Naive thymus-derived CD4-positive, alpha-beta T cell (primary cell): ENCODE results near the gene ADCY4. TPM values are rescaled to one million over a fixed set of nuclear protein-coding genes. Genes with fewer than 3 reads are reported as not detected.
"Not testable (repeated sequence)": the region's sequence is repeated elsewhere in the genome, so short reads cannot be mapped to it uniquely, and the experiment has no call there.

Experiments used
- ATAC-seq: fragments of 150-1000 bp; cut with Tn5 transposase; 2 replicates; pipeline ENCODE4 v1.10.0; 2021; ENCODE audit warnings: mild to moderate bottlenecking, moderate library complexity
- CTCF ChIA-PET: fragments of 350-600 bp; sonication (Branson Sonifier 250); formaldehyde crosslinking; loops from one replicate; lab custom pipeline; 2021; ENCODE audit warnings: antibody characterized with exemption; lab: Charles Lee
- POLR2A ChIA-PET: fragments of 350-600 bp; sonication (Branson Sonifier 250); formaldehyde crosslinking; loops from one replicate; lab custom pipeline; 2021; ENCODE audit warnings: antibody characterized with exemption, inconsistent platforms; lab: Charles Lee
- DNase-seq, 9 donors: peaks; one replicate each; pipeline versions ENCODE4 v3.0.0 to v3.0.0-alpha.2; 2020 to 2022; ENCODE audit warnings: mixed read lengths in 1 of 9
- H3K27ac ChIP-seq: one replicate; pipeline ENCODE4 v1.7.0; 2013; ENCODE audit warnings: mild to moderate bottlenecking, low read depth, low read length, moderate library complexity
- H3K27me3 ChIP-seq, 2 donors: one replicate each; pipeline ENCODE4 v1.7.0; 2013; ENCODE audit warnings: low read length in 2 of 2, mild to moderate bottlenecking in 2 of 2, moderate library complexity in 2 of 2; ENCODE audit not compliant: control insufficient read depth in 2 of 2, insufficient read depth in 2 of 2
- H3K36me3 ChIP-seq, 3 experiments: 1 replicate in 2 of 3; 2 replicates in 1 of 3; pipeline ENCODE4 v1.7.0; 2013; ENCODE audit warnings: low read length in 3 of 3, mild to moderate bottlenecking in 3 of 3, moderate library complexity in 1 of 3; ENCODE audit not compliant: insufficient read depth in 3 of 3, control insufficient read depth in 2 of 3
- H3K4me1 ChIP-seq, 2 donors: one replicate each; pipeline ENCODE4 v1.7.0; 2013; ENCODE audit warnings: low read length in 2 of 2, mild to moderate bottlenecking in 2 of 2, moderate library complexity in 1 of 2; ENCODE audit not compliant: control insufficient read depth in 2 of 2, insufficient read depth in 2 of 2
- H3K4me3 ChIP-seq: 2 replicates; pipeline ENCODE4 v1.7.0; 2013; ENCODE audit warnings: mild to moderate bottlenecking, low read length
- H3K9me3 ChIP-seq, 3 experiments: 1 replicate in 2 of 3; 2 replicates in 1 of 3; pipeline ENCODE4 v1.7.0; 2013; ENCODE audit warnings: low read length in 3 of 3; ENCODE audit not compliant: control insufficient read depth in 2 of 3
- H3K27ac Mint-ChIP-seq, 9 donors: one replicate each; pipeline ENCODE4 v1.8.0; 2020 to 2022; ENCODE audit warnings: mixed read lengths in 9 of 9, mild to moderate bottlenecking in 8 of 9, moderate library complexity in 5 of 9, inconsistent platforms in 2 of 9
- H3K27me3 Mint-ChIP-seq, 5 donors: one replicate each; pipeline ENCODE4 v1.8.0; 2021 to 2022; ENCODE audit warnings: mixed read lengths in 5 of 5, mild to moderate bottlenecking in 1 of 5
- H3K36me3 Mint-ChIP-seq, 5 donors: one replicate each; pipeline ENCODE4 v1.8.0; 2020 to 2022; ENCODE audit warnings: mixed read lengths in 5 of 5, mild to moderate bottlenecking in 3 of 5, inconsistent platforms in 1 of 5
- H3K4me1 Mint-ChIP-seq, 7 donors: one replicate each; pipeline ENCODE4 v1.8.0; 2020 to 2022; ENCODE audit warnings: mixed read lengths in 7 of 7, mild to moderate bottlenecking in 3 of 7, inconsistent platforms in 1 of 7
- H3K4me3 Mint-ChIP-seq, 10 donors: one replicate each; pipeline ENCODE4 v1.8.0; 2020 to 2022; ENCODE audit warnings: mild to moderate bottlenecking in 10 of 10, mixed read lengths in 10 of 10, moderate library complexity in 6 of 10, inconsistent platforms in 2 of 10
- H3K9me3 Mint-ChIP-seq, 11 donors: one replicate each; pipeline ENCODE4 v1.8.0; 2020 to 2022; ENCODE audit warnings: mixed read lengths in 11 of 11, mild to moderate bottlenecking in 4 of 11, inconsistent platforms in 1 of 11, moderate library complexity in 1 of 11
- intact Hi-C, 2 donors: fragments of 100-400 bp; cut with micrococcal nuclease; formaldehyde crosslinking; loops; one replicate each; pipeline ENCODE4 v1.15.1; 2023
- polyA plus RNA-seq, 2 donors: library from polyadenylated mRNA; unstranded; fragments of 300-500 nt; fragmentation: Illumina TruSeq; gene quantifications; one replicate each; pipeline ENCODE4 v1.2.3, GENCODE V29; 2021
- total RNA-seq, 6 experiments: library from RNA in 5 of 6; stranded (reverse) in 5 of 6; gene quantifications; 1 replicate in 5 of 6; 2 replicates in 1 of 6; pipeline ENCODE4 v1.2.3 and lab custom pipeline; 2021 to 2026

ADCY4 gene
- total and polyA plus RNA-seq, 7 experiments from 2014 or later, result 0.25 to 10.2 (median 5.6) TPM; not detected in 1

GRCh38 chr14:24371605-24372004 lies 36.7 kb upstream of the ADCY4 start:
- ATAC-seq, result not testable (repeated sequence)

GRCh38 chr14:24370748-24371147 lies 35.9 kb upstream of the ADCY4 start:
- Mint-ChIP-seq H3K27me3 (peaks cover 22 to 46% (median 25%) of the 10 kb centered on the region in 5 donors), H3K4me3 (no peak overlapping the region)
- POLR2A ChIA-PET, result no interaction called here

More at GRCh38 chr14:24371605-24372004, 36.7 kb upstream of the ADCY4 start:
- peaks cover 0 to 11% of the 10 kb centered on the region in 2 donors for H3K27me3 ChIP-seq
- POLR2A ChIA-PET, H3K9me3 ChIP-seq, intact Hi-C loops, H3K9me3 Mint-ChIP-seq, H3K36me3 ChIP-seq, DNase-seq, H3K27ac ChIP-seq, H3K4me3 ChIP-seq, H3K36me3 Mint-ChIP-seq, H3K4me3 Mint-ChIP-seq, CTCF ChIA-PET, H3K27ac Mint-ChIP-seq: not testable (repeated sequence)
- peaks cover 17 to 40% (median 22%) of the 10 kb centered on the region in 5 donors for H3K27me3 Mint-ChIP-seq
- peaks cover 11 to 22% (median 18%) of the 10 kb centered on the region in 7 donors for H3K4me1 Mint-ChIP-seq
- peaks cover 5 to 17% of the 10 kb centered on the region in 2 donors for H3K4me1 ChIP-seq

DNA sequence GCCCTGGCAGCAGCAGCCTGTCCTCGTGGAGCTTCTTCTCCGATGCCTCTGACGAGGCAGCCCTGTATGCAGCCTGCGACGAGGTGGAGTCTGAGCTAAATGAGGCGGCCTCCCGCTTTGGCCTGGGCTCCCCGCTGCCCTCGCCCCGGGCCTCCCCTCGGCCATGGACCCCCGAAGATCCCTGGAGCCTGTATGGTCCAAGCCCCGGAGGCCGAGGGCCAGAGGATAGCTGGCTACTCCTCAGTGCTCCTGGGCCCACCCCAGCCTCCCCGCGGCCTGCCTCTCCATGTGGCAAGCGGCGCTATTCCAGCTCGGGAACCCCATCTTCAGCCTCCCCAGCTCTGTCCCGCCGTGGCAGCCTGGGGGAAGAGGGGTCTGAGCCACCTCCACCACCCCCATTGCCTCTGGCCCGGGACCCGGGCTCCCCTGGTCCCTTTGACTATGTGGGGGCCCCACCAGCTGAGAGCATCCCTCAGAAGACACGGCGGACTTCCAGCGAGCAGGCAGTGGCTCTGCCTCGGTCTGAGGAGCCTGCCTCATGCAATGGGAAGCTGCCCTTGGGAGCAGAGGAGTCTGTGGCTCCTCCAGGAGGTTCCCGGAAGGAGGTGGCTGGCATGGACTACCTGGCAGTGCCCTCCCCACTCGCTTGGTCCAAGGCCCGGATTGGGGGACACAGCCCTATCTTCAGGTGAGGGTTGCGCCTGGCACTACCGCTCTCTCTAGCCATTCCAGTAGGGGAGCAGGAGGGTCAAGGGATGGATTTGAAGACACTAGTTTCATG lies 35.2 kb upstream of the ADCY4 start:
- peaks cover 0 to under 1% (median 0%) of the 10 kb centered on the region in 11 donors for H3K9me3 Mint-ChIP-seq
- Histone ChIP-seq H3K27ac (no peak overlapping the region), H3K4me3 (no peak overlapping the region), H3K36me3 (no peaks in the 10 kb centered on the region), H3K9me3 (no peaks in the 10 kb centered on the region), H3K4me1 (peaks cover 12 to 26% of the 10 kb centered on the region in 2 donors), H3K27me3 (peaks cover 6 to 20% of the 10 kb centered on the region in 2 donors)
- H3K36me3 Mint-ChIP-seq, result no peaks in the 10 kb centered on the region
- H3K4me1 Mint-ChIP-seq, result peaks cover 21 to 34% (median 29%) of the 10 kb centered on the region in 7 donors
- no peak for DNase-seq
- H3K27ac Mint-ChIP-seq, result no peak overlapping the region
- H3K4me3 Mint-ChIP-seq, result no peak overlapping the region
- no peak for ATAC-seq
- CTCF ChIA-PET, result no interaction called here
- POLR2A ChIA-PET, result interaction anchor here (0.8 kb wide), 1 partner anchor 33 kb away, joined by 3 read pairs; no protein-coding TSS in a partner anchor
- peaks cover 28 to 53% (median 29%) of the 10 kb centered on the region in 5 donors for H3K27me3 Mint-ChIP-seq
- intact Hi-C loops, result loop anchor here in 1 of 2 donors (5.0 kb wide), 1 partner anchor 42 kb away; no protein-coding TSS in a partner anchor

More at GRCh38 chr14:24370748-24371147, 35.9 kb upstream of the ADCY4 start:
- intact Hi-C loops, result no loop called here
- no peak overlapping the region for H3K27ac Mint-ChIP-seq
- H3K4me3 ChIP-seq, result no peak overlapping the region
- peaks cover 15 to 29% (median 23%) of the 10 kb centered on the region in 7 donors for H3K4me1 Mint-ChIP-seq
- H3K9me3 ChIP-seq, result no peaks in the 10 kb centered on the region
- peaks cover 7 to 25% of the 10 kb centered on the region in 2 donors for H3K4me1 ChIP-seq
- CTCF ChIA-PET, result interaction anchor here (0.7 kb wide), 1 partner anchor 60 kb away, joined by 4 read pairs; no protein-coding TSS in a partner anchor
- no peaks in the 10 kb centered on the region for H3K9me3 Mint-ChIP-seq
- H3K27me3 ChIP-seq, result peaks cover 0 to 20% of the 10 kb centered on the region in 2 donors
- DNase-seq (no peak), ATAC-seq (no peak)
- H3K27ac ChIP-seq, result no peak overlapping the region
- H3K36me3 ChIP-seq, result no peaks in the 10 kb centered on the region
- H3K36me3 Mint-ChIP-seq, result no peaks in the 10 kb centered on the region

- DNase-seq (no peak), ATAC-seq (no peak)
- Histone ChIP-seq H3K36me3 (no peaks in the 10 kb centered on the region), H3K4me1 (peaks cover 12 to 26% of the 10 kb centered on the region in 2 donors), H3K9me3 (no peaks in the 10 kb centered on the region), H3K4me3 (no peak overlapping the region), H3K27me3 (peaks cover 10 to 20% of the 10 kb centered on the region in 2 donors), H3K27ac (no peak overlapping the region)
- Mint-ChIP-seq H3K27me3 (peaks cover 30 to 56% (median 33%) of the 10 kb centered on the region in 5 donors), H3K27ac (no peak overlapping the region), H3K4me3 (peak overlapping the region in 9 of 10 donors; percentile 18 to 84 (median 59)), H3K4me1 (peaks cover 23 to 36% (median 29%) of the 10 kb centered on the region in 7 donors), H3K9me3 (peaks cover 0 to 2% (median 0%) of the 10 kb centered on the region in 11 donors), H3K36me3 (no peaks in the 10 kb centered on the region)
- intact Hi-C loops, result loop anchor here in 1 of 2 donors (5.0 kb wide), 1 partner anchor 43 kb away; no protein-coding TSS in a partner anchor
- ChIA-PET CTCF (no interaction called here), POLR2A (interaction anchor here (0.8 kb wide), 1 partner anchor 33 kb away, joined by 3 read pairs; no protein-coding TSS in a partner anchor)
Observed at GRCh38 chr14:24369463-24369862, 34.6 kb upstream of the ADCY4 start.

- Mint-ChIP-seq H3K27me3 (peaks cover 30 to 52% (median 33%) of the 10 kb centered on the region in 5 donors), H3K4me3 (peak overlapping the region; percentile 18 to 84 (median 70)), H3K27ac (no peak overlapping the region), H3K9me3 (peaks cover 0 to 2% (median 0%) of the 10 kb centered on the region in 11 donors), H3K36me3 (no peaks in the 10 kb centered on the region), H3K4me1 (peaks cover 23 to 36% (median 29%) of the 10 kb centered on the region in 7 donors)
- H3K27ac ChIP-seq, result no peak overlapping the region
- no peak overlapping the region for H3K4me3 ChIP-seq
- ATAC-seq (peak; percentile 50), DNase-seq (peak in 2 of 9 donors; percentile 18 to 41)
- no peaks in the 10 kb centered on the region for H3K36me3 ChIP-seq
- no peaks in the 10 kb centered on the region for H3K9me3 ChIP-seq
- CTCF ChIA-PET, result no interaction called here
- intact Hi-C loops, result loop anchor here in 1 of 2 donors (5.0 kb wide), 1 partner anchor 44 kb away; no protein-coding TSS in a partner anchor
- POLR2A ChIA-PET, result no interaction called here
- H3K27me3 ChIP-seq, result peaks cover 10 to 20% of the 10 kb centered on the region in 2 donors
- H3K4me1 ChIP-seq, result peaks cover 12 to 26% of the 10 kb centered on the region in 2 donors
Observed at GRCh38 chr14:24368562-24369252, 33.8 kb upstream of the ADCY4 start.

- DNase-seq, result peak in 1 of 9 donors; percentile 4
- H3K4me3 ChIP-seq, result no peak overlapping the region
- intact Hi-C loops, result loop anchor here in 1 of 2 donors (5.0 kb wide), 1 partner anchor 44 kb away; no protein-coding TSS in a partner anchor
- POLR2A ChIA-PET, result no interaction called here
- peaks cover 10 to 20% of the 10 kb centered on the region in 2 donors for H3K27me3 ChIP-seq
- no peak for ATAC-seq
- Mint-ChIP-seq H3K27me3 (peaks cover 30 to 55% (median 34%) of the 10 kb centered on the region in 5 donors), H3K9me3 (peaks cover 0 to 2% (median 0%) of the 10 kb centered on the region in 11 donors), H3K36me3 (no peaks in the 10 kb centered on the region), H3K27ac (no peak overlapping the region), H3K4me1 (peaks cover 23 to 36% (median 29%) of the 10 kb centered on the region in 7 donors), H3K4me3 (peak overlapping the region in 8 of 10 donors; percentile 29 to 84 (median 49))
- H3K4me1 ChIP-seq, result peaks cover 12 to 26% of the 10 kb centered on the region in 2 donors
- H3K36me3 ChIP-seq, result no peaks in the 10 kb centered on the region
- CTCF ChIA-PET, result no interaction called here
- H3K9me3 ChIP-seq, result no peaks in the 10 kb centered on the region
- H3K27ac ChIP-seq, result no peak overlapping the region
Observed at GRCh38 chr14:24368212-24368561, 33.3 kb upstream of the ADCY4 start.
